Stomach (tissue), 9 donors: ENCODE data around the gene SCAMP2. TPM values are rescaled to one million over a fixed set of nuclear protein-coding genes. Genes with fewer than 3 reads are reported as not detected.

ENCODE experiments used
- DNase-seq, 2 donors: peaks; one replicate each; pipeline versions ENCODE4 v3.0.0 to v3.0.0-alpha.2; 2013 to 2019
- H3K27ac ChIP-seq, 5 donors: fragments of 200-600 bp in 4 of 5; sonication (generic) in 4 of 5; one replicate each; pipeline ENCODE4 v1.5.1; 2013 to 2019; ENCODE audit warnings: mild to moderate bottlenecking in 1 of 5, moderate library complexity in 1 of 5
- H3K27me3 ChIP-seq, 3 donors: fragments of 200-600 bp; sonication (generic); one replicate each; pipeline ENCODE4 v1.5.1; 2017 to 2019; ENCODE audit warnings: mixed run types in 1 of 3
- H3K36me3 ChIP-seq, 4 donors: fragments of 200-600 bp; sonication (generic); 1 replicate in 3 of 4; 2 replicates in 1 of 4; pipeline ENCODE4 v1.5.1; 2016 to 2019
- H3K4me1 ChIP-seq, 4 donors: fragments of 200-600 bp; sonication (generic); one replicate each; pipeline ENCODE4 v1.5.1; 2016 to 2019
- H3K4me3 ChIP-seq, 4 donors: fragments of 200-600 bp; sonication (generic) in 3 of 4; one replicate each; pipeline ENCODE4 v1.5.1; 2016 to 2019; ENCODE audit warnings: mild to moderate bottlenecking in 1 of 4
- H3K9me3 ChIP-seq, 4 donors: fragments of 200-600 bp; sonication (generic); one replicate each; pipeline ENCODE4 v1.5.1; 2016 to 2019
- EP300 ChIP-seq: sonication (generic); formaldehyde crosslinking; IDR thresholded peaks from one replicate; pipeline ENCODE4 v1.6.1; 2017; ENCODE audit warnings: antibody characterized with exemption
- POLR2A ChIP-seq, 4 donors: fragments of 450-650 bp; IDR thresholded peaks; one replicate each; pipeline ENCODE4 v1.6.1; 2016; ENCODE audit warnings: antibody characterized with exemption in 4 of 4, control low read depth in 2 of 4, mild to moderate bottlenecking in 1 of 4, moderate library complexity in 1 of 4
- POLR2AphosphoS5 ChIP-seq, 3 donors: sonication (generic); formaldehyde crosslinking; IDR thresholded peaks; one replicate each; pipeline ENCODE4 v1.6.1; 2016; ENCODE audit warnings: antibody characterized with exemption in 3 of 3
- WGBS, 5 donors: extraction: QIAGEN DNeasy Blood & Tissue Kit in 3 of 5; methylation state at CpG; one replicate each; pipeline versions ENCODE4 v1.1.5 to v1.1.7; 2013 to 2018; 5-methylcytosine and 5-hydroxymethylcytosine counted together
- intact Hi-C: fragments of 100-400 bp; cut with DNase I; formaldehyde crosslinking; loops from one replicate; pipeline ENCODE4 v1.15.1; 2023; ENCODE audit warnings: low total_unique reads
- polyA plus RNA-seq, 3 donors: library from polyadenylated mRNA; stranded (reverse); fragments of 200-250 nt; gene quantifications; one replicate each; pipeline ENCODE4 v1.2.3, GENCODE V29; 2013
- total RNA-seq, 5 donors: library from RNA; depleted of rRNA; stranded (reverse); fragments of >200 nt; gene quantifications; one replicate each; pipeline versions ENCODE4 v1.1.0 to v1.2.3, GENCODE V29; 2014 to 2016
- TF ChIP-seq, protein P1 (sequence below), 7 experiments: fragments of 450-650 bp in 4 of 7; fragments of 200-600 bp in 3 of 7; sonication (generic) in 3 of 7; IDR thresholded peaks; one replicate each; pipeline ENCODE4 v1.5.1; 2016 to 2019; ENCODE audit warnings: antibody characterized with exemption in 7 of 7, control low read depth in 2 of 7, mild to moderate bottlenecking in 1 of 7
- donor health status: healthy with polysubstance abuse.
- donor health status: Bipolar disorder and iron deficiency.
- donor health status: healthy.

The SCAMP2 gene
- total and polyA plus RNA-seq, 8 donors: 16.8 to 134 (median 38.9) TPM

DNA sequence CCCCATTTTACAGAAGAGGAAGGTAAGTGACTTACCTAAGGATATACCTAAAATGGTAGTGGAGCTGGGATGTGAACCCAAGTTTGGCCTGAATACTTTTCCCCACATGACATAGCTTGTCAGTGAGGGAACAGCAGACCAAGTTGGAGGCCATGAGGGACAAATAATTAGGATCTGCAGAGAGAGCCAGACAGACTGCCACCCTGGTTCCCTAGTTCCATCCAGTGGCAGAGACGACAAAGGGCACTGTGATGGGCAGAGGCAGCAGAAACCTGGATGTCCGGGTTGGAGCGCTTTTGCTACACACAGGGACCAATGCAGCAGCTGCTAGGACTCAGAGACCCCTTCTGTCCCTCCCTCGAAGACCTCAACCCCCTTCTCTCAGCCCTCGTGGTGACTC, 45.6 kb downstream of the SCAMP2 start:
- Histone ChIP-seq H3K27me3 (peaks cover 0 to 52% (median 29%) of the 10 kb centered on the region in 3 donors), H3K36me3 (no peaks in the 10 kb centered on the region), H3K27ac (no peak overlapping the region), H3K4me1 (peaks cover 3 to 24% (median 6%) of the 10 kb centered on the region in 4 donors), H3K4me3 (no peak overlapping the region), H3K9me3 (no peaks in the 10 kb centered on the region)
- 42 to 60% (median 54%) methylated on average over 5 of the region's 5 CpGs for WGBS, 5 donors
- DNase-seq: no peak
- intact Hi-C loops: no loop called here
- no peak for TF ChIP-seq POLR2AphosphoS5 (IDR thresholded peaks at IDR 0.05)
- TF ChIP-seq, protein P1, sequence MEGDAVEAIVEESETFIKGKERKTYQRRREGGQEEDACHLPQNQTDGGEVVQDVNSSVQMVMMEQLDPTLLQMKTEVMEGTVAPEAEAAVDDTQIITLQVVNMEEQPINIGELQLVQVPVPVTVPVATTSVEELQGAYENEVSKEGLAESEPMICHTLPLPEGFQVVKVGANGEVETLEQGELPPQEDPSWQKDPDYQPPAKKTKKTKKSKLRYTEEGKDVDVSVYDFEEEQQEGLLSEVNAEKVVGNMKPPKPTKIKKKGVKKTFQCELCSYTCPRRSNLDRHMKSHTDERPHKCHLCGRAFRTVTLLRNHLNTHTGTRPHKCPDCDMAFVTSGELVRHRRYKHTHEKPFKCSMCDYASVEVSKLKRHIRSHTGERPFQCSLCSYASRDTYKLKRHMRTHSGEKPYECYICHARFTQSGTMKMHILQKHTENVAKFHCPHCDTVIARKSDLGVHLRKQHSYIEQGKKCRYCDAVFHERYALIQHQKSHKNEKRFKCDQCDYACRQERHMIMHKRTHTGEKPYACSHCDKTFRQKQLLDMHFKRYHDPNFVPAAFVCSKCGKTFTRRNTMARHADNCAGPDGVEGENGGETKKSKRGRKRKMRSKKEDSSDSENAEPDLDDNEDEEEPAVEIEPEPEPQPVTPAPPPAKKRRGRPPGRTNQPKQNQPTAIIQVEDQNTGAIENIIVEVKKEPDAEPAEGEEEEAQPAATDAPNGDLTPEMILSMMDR (IDR thresholded peaks at IDR 0.05): no peak
- TF ChIP-seq EP300: no peak
- no peak for TF ChIP-seq POLR2A (IDR thresholded peaks at IDR 0.05)

DNA sequence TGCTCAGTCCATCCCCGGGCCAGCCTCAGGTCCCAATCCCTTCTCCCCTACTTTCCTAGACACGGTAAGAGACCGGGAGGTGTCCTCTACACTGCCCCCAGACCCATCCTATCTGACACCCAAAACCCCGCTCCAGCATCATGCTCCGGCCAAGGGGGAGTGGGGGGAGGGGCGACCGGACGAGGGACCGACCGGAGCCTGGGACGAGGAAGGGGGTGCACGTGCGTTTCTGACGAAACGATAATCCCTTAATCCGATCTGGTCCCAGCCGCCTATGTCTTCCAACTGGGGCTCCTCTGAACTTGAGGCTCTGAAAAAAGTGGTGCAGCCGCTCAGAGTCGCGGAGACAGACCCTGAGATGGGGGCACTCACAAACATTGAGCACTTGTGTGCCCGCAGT, 46.2 kb downstream of the SCAMP2 start:
- intact Hi-C loops: no loop called here

DNA sequence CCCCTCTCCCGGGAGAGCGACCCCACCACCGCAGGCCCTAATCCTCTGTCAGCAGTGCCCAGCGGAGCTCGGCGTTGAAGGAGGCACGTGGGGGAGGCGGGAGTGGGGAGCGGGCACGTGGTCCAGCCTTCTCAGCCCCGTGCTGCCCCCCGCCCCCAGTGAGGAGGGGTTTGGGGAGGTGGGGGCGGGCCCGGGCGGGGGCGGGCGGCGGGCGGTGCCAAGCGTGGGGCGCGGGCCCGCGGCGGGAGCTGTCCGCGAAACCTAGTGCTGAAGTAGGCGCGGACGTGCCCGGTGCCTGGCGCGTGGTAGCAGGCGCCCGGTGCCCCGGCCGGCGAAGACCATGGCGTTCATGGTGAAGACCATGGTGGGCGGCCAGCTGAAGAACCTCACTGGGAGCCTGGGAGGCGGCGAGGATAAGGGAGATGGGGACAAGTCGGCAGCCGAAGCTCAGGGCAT, 46.8 kb downstream of the SCAMP2 start, which contains the start of gene CPLX3:
TSS of gene CPLX3 (plus strand) at position 264 of the 456 bp plus-strand sequence. CDS start at position 341, 77 bp downstream.
- WGBS, 5 donors: 3 to 12% (median 7%) methylated on average over 15 to 44 of the region's 44 CpGs
- TF ChIP-seq POLR2AphosphoS5 (IDR thresholded peaks at IDR 0.05) (no peak), POLR2A (IDR thresholded peaks at IDR 0.05) (no peak), EP300 (no peak)
- TF ChIP-seq, protein P1 (IDR thresholded peaks at IDR 0.05): no peak
- Histone ChIP-seq H3K36me3 (no peaks in the 10 kb centered on the region), H3K27ac (no peak within 1 kb of the TSS), H3K4me1 (peaks cover 3 to 15% (median 6%) of the 10 kb centered on the region in 4 donors), H3K4me3 (no peak within 1 kb of the TSS), H3K9me3 (no peaks in the 10 kb centered on the region), H3K27me3 (peaks cover 0 to 52% (median 29%) of the 10 kb centered on the region in 3 donors)
- intact Hi-C loops: no loop called here
- peak; percentile 34 to 75 for DNase-seq

More for the DNA sequence above, 46.2 kb downstream of the SCAMP2 start:
- DNase-seq: no peak
- peaks cover 0 to 52% (median 29%) of the 10 kb centered on the region in 3 donors for H3K27me3 ChIP-seq
- H3K36me3 ChIP-seq: no peaks in the 10 kb centered on the region
- H3K27ac ChIP-seq: no peak overlapping the region
- TF ChIP-seq, protein P1 (IDR thresholded peaks at IDR 0.05): no peak
- TF ChIP-seq POLR2AphosphoS5 (IDR thresholded peaks at IDR 0.05): no peak
- TF ChIP-seq POLR2A (IDR thresholded peaks at IDR 0.05): no peak
- TF ChIP-seq EP300: no peak
- no peak overlapping the region for H3K4me3 ChIP-seq
- 15 to 25% (median 21%) methylated on average over 17 to 21 of the region's 21 CpGs for WGBS, 5 donors
- no peaks in the 10 kb centered on the region for H3K9me3 ChIP-seq
- peaks cover 3 to 20% (median 6%) of the 10 kb centered on the region in 4 donors for H3K4me1 ChIP-seq

DNA sequence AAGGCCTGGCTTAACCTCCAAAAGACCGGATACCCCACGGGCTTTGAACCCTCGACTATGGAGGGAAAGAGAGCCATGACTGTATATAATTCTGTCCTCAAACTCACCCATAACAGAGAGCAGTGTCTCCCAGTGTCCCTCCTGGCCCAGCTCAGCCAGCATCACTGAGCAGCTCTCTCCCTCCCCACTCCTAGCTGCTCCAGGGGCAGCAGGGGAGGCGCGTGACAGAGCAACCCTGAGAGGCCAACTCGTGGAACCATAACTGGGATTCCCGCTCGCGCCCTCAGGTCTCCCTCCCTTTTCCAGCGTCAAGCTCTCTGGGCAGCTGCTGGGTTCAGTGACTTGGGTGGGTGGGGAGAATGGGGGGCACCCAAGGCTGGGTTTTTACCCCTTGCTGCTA, 47.3 kb downstream of the SCAMP2 start:
- intact Hi-C loops: no loop called here
- H3K4me1 ChIP-seq: peaks cover 3 to 11% (median 6%) of the 10 kb centered on the region in 4 donors
- no peak overlapping the region for H3K27ac ChIP-seq
- DNase-seq: no peak
- no peaks in the 10 kb centered on the region for H3K9me3 ChIP-seq
- H3K36me3 ChIP-seq: no peaks in the 10 kb centered on the region
- peaks cover 0 to 52% (median 29%) of the 10 kb centered on the region in 3 donors for H3K27me3 ChIP-seq
- 52 to 63% (median 61%) methylated on average over 4 to 10 of the region's 10 CpGs for whole genome bisulfite sequencing, 5 donors
- TF ChIP-seq POLR2AphosphoS5 (IDR thresholded peaks at IDR 0.05) (no peak), EP300 (no peak), POLR2A (IDR thresholded peaks at IDR 0.05) (no peak)
- TF ChIP-seq, protein P1 (IDR thresholded peaks at IDR 0.05): no peak
- no peak overlapping the region for H3K4me3 ChIP-seq
